ENCODE results near the gene GNLY. TPM values are rescaled to one million over a fixed set of nuclear protein-coding genes. Genes with fewer than 3 reads are reported as not detected.

GNLY gene
- polyA plus RNA-seq, 1 donor, result 0.77 TPM

GRCh38 chr2:85745619-85746018 lies 51.5 kb downstream of the GNLY start:
- DNase-seq, result no peak

GRCh38 chr2:85746321-85747004 lies 52.3 kb downstream of the GNLY start:
- DNase-seq, result no peak

DNA sequence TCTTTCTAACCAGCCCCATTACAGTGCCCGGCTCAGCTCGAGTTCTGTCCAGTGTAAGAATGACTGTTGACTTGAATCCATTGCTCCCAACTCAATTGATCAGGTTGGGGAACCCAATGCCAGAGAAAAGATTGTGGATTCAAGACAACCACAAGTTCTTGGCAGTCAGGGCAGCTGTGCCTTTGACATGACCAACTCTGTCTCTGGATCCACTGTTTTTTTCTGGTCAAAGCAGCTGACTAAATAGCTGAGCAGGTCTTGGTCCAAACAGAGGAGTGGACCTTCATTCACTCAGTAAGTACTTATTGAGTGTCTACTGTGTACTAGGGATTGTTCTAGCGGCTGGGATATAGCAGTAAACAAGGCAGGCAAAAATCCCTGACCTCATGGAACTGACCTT lies 53.3 kb downstream of the GNLY start:
- no peak for DNase-seq

GRCh38 chr2:85748039-85748734 lies 54.0 kb downstream of the GNLY start:
- DNase-seq, result no peak

Other genes with a start within 250 kb of the GNLY start
- 188 TPM for gene MAT2A, start 155.2 kb upstream of the GNLY start, polyA plus RNA-seq (ENCODE audit: insufficient read length)
- gene GGCX, start 132.9 kb upstream of the GNLY start, polyA plus RNA-seq (ENCODE audit: insufficient read length), result 22.6 TPM
- gene VAMP8, start 116.8 kb upstream of the GNLY start, polyA plus RNA-seq (ENCODE audit: insufficient read length), result 12.5 TPM
- gene VAMP5, start 109.9 kb upstream of the GNLY start, polyA plus RNA-seq (ENCODE audit: insufficient read length), result 54.7 TPM
- gene RNF181, start 98.6 kb upstream of the GNLY start, polyA plus RNA-seq (ENCODE audit: insufficient read length), result 49.1 TPM
- gene TMEM150A, start 91.7 kb upstream of the GNLY start, polyA plus RNA-seq (ENCODE audit: insufficient read length), result 11.7 TPM
- 57.5 TPM for gene C2orf68, start 82.3 kb upstream of the GNLY start, polyA plus RNA-seq (ENCODE audit: insufficient read length)
- gene USP39, start 78.2 kb upstream of the GNLY start, polyA plus RNA-seq (ENCODE audit: insufficient read length), result 36.5 TPM
- 0.08 TPM for gene SFTPB, start 26.2 kb upstream of the GNLY start, polyA plus RNA-seq (ENCODE audit: insufficient read length)
- gene ATOH8, start 59.6 kb downstream of the GNLY start, polyA plus RNA-seq (ENCODE audit: insufficient read length), result 25.6 TPM
- gene ST3GAL5, start 194.6 kb downstream of the GNLY start, polyA plus RNA-seq (ENCODE audit: insufficient read length), result 43.2 TPM